ENCODE results near the gene RTN3. TPM values are rescaled to one million over a fixed set of nuclear protein-coding genes. Genes with fewer than 3 reads are reported as not detected.

Gene RTN3
- total RNA-seq, 2 experiments from 2014 or later = 34.0 to 69.3 TPM

- H3K9me3 ChIP-seq (ENCODE audit: low read length) = no peaks in the 10 kb centered on the region
- no peak overlapping the region for H3K27ac ChIP-seq (ENCODE audit: low read depth, low read length, poor library complexity, severe bottlenecking)
- H3K4me2 ChIP-seq (ENCODE audit: low read length) = no peak overlapping the region
- H3K4me1 ChIP-seq (ENCODE audit: insufficient read depth, low read length, poor library complexity, severe bottlenecking) = peaks cover 7% of the 10 kb centered on the region
- intact Hi-C loops (cut with micrococcal nuclease; ENCODE audit: unreplicated experiment) = no loop called here
- POLR2A ChIA-PET = interaction anchor here (0.6 kb wide), 1 partner anchor 31 kb away, joined by 3 read pairs; no protein-coding TSS in a partner anchor
- TF ChIP-seq, protein P1, sequence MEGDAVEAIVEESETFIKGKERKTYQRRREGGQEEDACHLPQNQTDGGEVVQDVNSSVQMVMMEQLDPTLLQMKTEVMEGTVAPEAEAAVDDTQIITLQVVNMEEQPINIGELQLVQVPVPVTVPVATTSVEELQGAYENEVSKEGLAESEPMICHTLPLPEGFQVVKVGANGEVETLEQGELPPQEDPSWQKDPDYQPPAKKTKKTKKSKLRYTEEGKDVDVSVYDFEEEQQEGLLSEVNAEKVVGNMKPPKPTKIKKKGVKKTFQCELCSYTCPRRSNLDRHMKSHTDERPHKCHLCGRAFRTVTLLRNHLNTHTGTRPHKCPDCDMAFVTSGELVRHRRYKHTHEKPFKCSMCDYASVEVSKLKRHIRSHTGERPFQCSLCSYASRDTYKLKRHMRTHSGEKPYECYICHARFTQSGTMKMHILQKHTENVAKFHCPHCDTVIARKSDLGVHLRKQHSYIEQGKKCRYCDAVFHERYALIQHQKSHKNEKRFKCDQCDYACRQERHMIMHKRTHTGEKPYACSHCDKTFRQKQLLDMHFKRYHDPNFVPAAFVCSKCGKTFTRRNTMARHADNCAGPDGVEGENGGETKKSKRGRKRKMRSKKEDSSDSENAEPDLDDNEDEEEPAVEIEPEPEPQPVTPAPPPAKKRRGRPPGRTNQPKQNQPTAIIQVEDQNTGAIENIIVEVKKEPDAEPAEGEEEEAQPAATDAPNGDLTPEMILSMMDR (conservative IDR thresholded peaks at IDR 0.05; ENCODE audit: low read length) = no peak
- no peak for TF ChIP-seq EZH2phosphoT487 (IDR thresholded peaks at IDR 0.05; ENCODE audit: borderline replicate concordance, low read depth, low read length)
- 0 out of 2 replicates have a peak, but pooled peaks cover 3% of the 10 kb centered on the region for H4K20me1 ChIP-seq (ENCODE audit: insufficient read depth, low read length)
- no peak overlapping the region for H2AFZ ChIP-seq (ENCODE audit: low read length)
- no peaks in the 10 kb centered on the region for H3K9me2 ChIP-seq (ENCODE audit: insufficient read depth, low read length)
- CTCF ChIA-PET (ENCODE audit: unreplicated experiment) = no interaction called here
- no peak for DNase-seq (ENCODE audit: low spot score)
- H3K36me3 ChIP-seq (ENCODE audit: insufficient read depth, low read length) = 0 out of 2 replicates have a peak, but pooled peaks cover 4% of the 10 kb centered on the region
- H3K4me3 ChIP-seq (ENCODE audit: low read depth, low read length, poor library complexity, severe bottlenecking) = no peak overlapping the region
- BruUV-seq (replicated peaks) = no TSS peak
- peaks cover 23% of the 10 kb centered on the region for H3K79me2 ChIP-seq (ENCODE audit: insufficient read depth, low read depth, low read length)
Measured at GRCh38 chr11:63709336-63709884, 28.1 kb downstream of the RTN3 start.

DNA sequence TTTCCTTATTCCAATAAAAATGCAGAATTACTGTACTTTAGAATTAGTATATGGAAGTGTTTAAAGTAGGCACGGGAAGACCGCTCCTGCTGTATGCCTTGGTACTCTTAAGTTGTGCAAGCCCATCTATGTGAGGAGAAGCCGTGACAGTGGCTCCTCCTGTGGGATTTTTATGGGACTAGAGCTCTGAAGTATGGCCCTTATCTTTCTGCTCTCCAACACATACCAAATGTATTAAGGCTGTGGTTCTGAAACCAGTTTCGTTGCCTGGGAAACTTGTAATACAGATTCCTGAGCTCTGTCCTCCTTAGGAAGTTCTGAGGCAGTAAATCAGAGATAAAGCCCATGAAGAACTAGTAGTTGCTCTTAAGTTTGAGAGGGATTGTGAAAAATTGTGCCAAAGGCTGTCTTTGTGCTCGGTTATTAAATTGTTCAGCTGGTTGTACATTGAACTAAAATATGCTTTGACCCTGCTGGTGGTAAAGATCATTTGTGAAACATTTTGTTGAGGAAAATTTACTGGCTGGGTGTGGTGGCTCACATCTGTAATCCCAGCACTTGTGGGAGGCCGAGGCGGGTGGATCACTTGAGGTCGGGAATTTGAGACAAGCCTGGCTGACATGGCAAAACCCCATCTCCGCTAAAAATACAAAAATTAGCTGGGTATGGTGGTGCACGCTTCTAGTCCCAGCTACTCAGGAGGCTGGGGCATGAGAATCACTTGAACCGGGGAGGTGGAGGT, 29.3 kb downstream of the RTN3 start:
- TF ChIP-seq EZH2phosphoT487 (IDR thresholded peaks at IDR 0.05; ENCODE audit: borderline replicate concordance, low read depth, low read length) = no peak
- TF ChIP-seq, protein P1 (conservative IDR thresholded peaks at IDR 0.05; ENCODE audit: low read length) = no peak
- no peaks in the 10 kb centered on the region for H4K20me1 ChIP-seq (ENCODE audit: insufficient read depth, low read length)

More for the DNA sequence above, 29.3 kb downstream of the RTN3 start:
- Histone ChIP-seq H3K4me3 (ENCODE audit: low read depth, low read length, poor library complexity, severe bottlenecking) (no peak overlapping the region), H3K9me3 (ENCODE audit: low read length) (no peaks in the 10 kb centered on the region), H2AFZ (ENCODE audit: low read length) (no peak overlapping the region), H3K36me3 (ENCODE audit: insufficient read depth, low read length) (0 out of 2 replicates have a peak, but pooled peaks cover 4% of the 10 kb centered on the region), H3K4me1 (ENCODE audit: insufficient read depth, low read length, poor library complexity, severe bottlenecking) (no peaks in the 10 kb centered on the region), H3K27ac (ENCODE audit: low read depth, low read length, poor library complexity, severe bottlenecking) (no peak overlapping the region), H3K79me2 (ENCODE audit: insufficient read depth, low read depth, low read length) (peaks cover 18% of the 10 kb centered on the region), H3K4me2 (ENCODE audit: low read length) (no peak overlapping the region), H3K9me2 (ENCODE audit: insufficient read depth, low read length) (no peaks in the 10 kb centered on the region)
- POLR2A ChIA-PET = interaction anchor here (0.7 to 1.8 kb wide), 3 partner anchors 9 to 28 kb away, joined by 3 to 4 read pairs (median 3); no protein-coding TSS in a partner anchor
- BruUV-seq (replicated peaks) = no TSS peak
- intact Hi-C loops (cut with micrococcal nuclease; ENCODE audit: unreplicated experiment) = no loop called here
- no peak for DNase-seq (ENCODE audit: low spot score)
- CTCF ChIA-PET (ENCODE audit: unreplicated experiment) = interaction anchor here (0.6 kb wide), 1 partner anchor 592 kb away, joined by 3 read pairs; no protein-coding TSS in a partner anchor

All from OCI-LY7 (cell line).